Measurements from ENCODE around the gene ENAM. TPM values are rescaled to one million over a fixed set of nuclear protein-coding genes. Genes with fewer than 3 reads are reported as not detected.

The ENAM gene
- total and polyA plus RNA-seq, 2 donors (not counting 3 experiments of a cell fraction or from before 2014, with no cell fraction given) = 0.07 TPM; not detected in 1

DNA sequence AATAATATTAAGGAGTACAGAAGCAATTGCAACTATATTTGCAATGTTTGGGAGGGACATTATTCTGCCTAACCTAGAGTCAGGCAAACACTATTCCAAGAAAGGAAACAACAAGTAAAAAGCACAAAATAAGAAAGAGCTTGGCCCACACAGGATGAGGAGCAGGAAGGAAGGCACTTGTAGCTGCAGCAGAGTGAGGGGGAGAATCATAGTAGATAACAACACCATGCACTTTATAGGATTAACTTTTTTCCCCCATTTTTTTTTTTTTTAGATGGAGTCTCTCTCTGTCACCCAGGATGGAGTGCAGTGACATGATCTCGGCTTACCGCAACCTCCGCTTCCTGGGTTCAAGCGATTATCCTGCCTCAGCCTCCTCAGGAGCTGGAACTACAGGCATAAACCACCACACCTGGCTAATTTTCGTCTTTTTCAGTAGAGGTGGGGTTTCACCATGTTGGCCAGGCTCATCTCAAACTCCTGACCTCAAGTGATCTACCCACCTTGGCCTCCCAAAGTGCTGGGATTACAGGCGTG is 48.1 kb downstream of the ENAM start:
- peaks cover 0 to 2% of the 10 kb centered on the region in 2 experiments for H3K27me3 ChIP-seq (ENCODE audit: control insufficient read depth in 2 of 2, insufficient read depth in 2 of 2, low read length in 2 of 2)
- H3K27ac ChIP-seq (ENCODE audit: insufficient read depth, low read depth, low read length) = no peak overlapping the region
- no peak overlapping the region for H2AFZ ChIP-seq (ENCODE audit: low read depth, low read length)
- no peak for TF ChIP-seq POLR2AphosphoS5 (IDR thresholded peaks at IDR 0.05; ENCODE audit: insufficient read depth, low read depth, low read length)
- TF ChIP-seq MYC (IDR thresholded peaks at IDR 0.05; ENCODE audit: low read depth, low read length) = no peak
- TF ChIP-seq, protein P1, sequence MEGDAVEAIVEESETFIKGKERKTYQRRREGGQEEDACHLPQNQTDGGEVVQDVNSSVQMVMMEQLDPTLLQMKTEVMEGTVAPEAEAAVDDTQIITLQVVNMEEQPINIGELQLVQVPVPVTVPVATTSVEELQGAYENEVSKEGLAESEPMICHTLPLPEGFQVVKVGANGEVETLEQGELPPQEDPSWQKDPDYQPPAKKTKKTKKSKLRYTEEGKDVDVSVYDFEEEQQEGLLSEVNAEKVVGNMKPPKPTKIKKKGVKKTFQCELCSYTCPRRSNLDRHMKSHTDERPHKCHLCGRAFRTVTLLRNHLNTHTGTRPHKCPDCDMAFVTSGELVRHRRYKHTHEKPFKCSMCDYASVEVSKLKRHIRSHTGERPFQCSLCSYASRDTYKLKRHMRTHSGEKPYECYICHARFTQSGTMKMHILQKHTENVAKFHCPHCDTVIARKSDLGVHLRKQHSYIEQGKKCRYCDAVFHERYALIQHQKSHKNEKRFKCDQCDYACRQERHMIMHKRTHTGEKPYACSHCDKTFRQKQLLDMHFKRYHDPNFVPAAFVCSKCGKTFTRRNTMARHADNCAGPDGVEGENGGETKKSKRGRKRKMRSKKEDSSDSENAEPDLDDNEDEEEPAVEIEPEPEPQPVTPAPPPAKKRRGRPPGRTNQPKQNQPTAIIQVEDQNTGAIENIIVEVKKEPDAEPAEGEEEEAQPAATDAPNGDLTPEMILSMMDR (IDR thresholded peaks at IDR 0.05; ENCODE audit: extremely low read depth in 1 of 2, insufficient read depth in 1 of 2, low read depth in 1 of 2, low read length in 2 of 2) = no peak
- TF ChIP-seq, protein P2, sequence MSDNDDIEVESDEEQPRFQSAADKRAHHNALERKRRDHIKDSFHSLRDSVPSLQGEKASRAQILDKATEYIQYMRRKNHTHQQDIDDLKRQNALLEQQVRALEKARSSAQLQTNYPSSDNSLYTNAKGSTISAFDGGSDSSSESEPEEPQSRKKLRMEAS (IDR thresholded peaks at IDR 0.05; ENCODE audit: insufficient read depth, insufficient read length) = no peak
- no peak for TF ChIP-seq POLR2A (IDR thresholded peaks at IDR 0.05; ENCODE audit: low read depth, low read length)
- no peak for TF ChIP-seq GATA2 (IDR thresholded peaks at IDR 0.05; ENCODE audit: insufficient read depth, insufficient read length, low read depth, low read length)
- TF ChIP-seq FOS (IDR thresholded peaks at IDR 0.05; ENCODE audit: borderline replicate concordance, insufficient read depth, low read length) = no peak
- no peak for TF ChIP-seq EZH2 (IDR thresholded peaks at IDR 0.05; ENCODE audit: borderline replicate concordance, low read depth, low read length, severe bottlenecking)
- TF ChIP-seq JUN (IDR thresholded peaks at IDR 0.05; ENCODE audit: borderline replicate concordance, insufficient read depth, insufficient read length, low read depth) = no peak
- no peaks in the 10 kb centered on the region for H4K20me1 ChIP-seq (replicated peaks; ENCODE audit: control insufficient read depth, extremely low read depth, insufficient read depth, low read length)
- H3K79me2 ChIP-seq (ENCODE audit: control insufficient read depth, insufficient read depth, low read length) = no peaks in the 10 kb centered on the region
- FAIRE-seq = no peak
- no TSS peak for BruUV-seq (replicated peaks)
- H3K36me3 ChIP-seq (ENCODE audit: control insufficient read depth in 2 of 2, extremely low read depth in 1 of 2, insufficient read depth in 2 of 2, low read length in 2 of 2) = no peaks in the 10 kb centered on the region
- intact Hi-C loops (cut with micrococcal nuclease) (no loop called here), dilution Hi-C loops (cut with MboI; ENCODE audit: extremely low pct_ligation_motif_present, low sequenced_read_pairs) (no loop called here)
- H3K9ac ChIP-seq (replicated peaks; ENCODE audit: extremely low read depth, insufficient read depth, low read length) = no peak overlapping the region
- no peak for DNase-seq (ENCODE audit: low read depth, low spot score)
- no peaks in the 10 kb centered on the region for H3K4me1 ChIP-seq (ENCODE audit: control insufficient read depth, extremely low read depth, insufficient read depth, low read length)
- H3K9me3 ChIP-seq (replicated peaks; ENCODE audit: control insufficient read depth, insufficient read depth, low read length) = no peaks in the 10 kb centered on the region
- no peak overlapping the region for H3K4me3 ChIP-seq (replicated peaks in 1 of 3; ENCODE audit: insufficient read depth in 1 of 3, low read depth in 1 of 3, low read length in 3 of 3)
- ChIA-PET POLR2A (no interaction called here), CTCF (interaction anchor here (0.8 to 1.2 kb wide), 3 partner anchors 11 to 333 kb away, joined by 3 to 4 read pairs (median 3); no protein-coding TSS in a partner anchor)
- H3K4me2 ChIP-seq (ENCODE audit: insufficient read depth, low read length) = no peak overlapping the region
- no peaks in the 10 kb centered on the region for H3K9me1 ChIP-seq (replicated peaks; ENCODE audit: control insufficient read depth, extremely low read depth, insufficient read depth, low read length)

All from endothelial cell of umbilical vein (primary cell).